ENCODE results near the gene ZNF597.
A peak's percentile ranks its signal among the peaks of the same experiment; 100 is the strongest.

ZNF597 gene, protein sequence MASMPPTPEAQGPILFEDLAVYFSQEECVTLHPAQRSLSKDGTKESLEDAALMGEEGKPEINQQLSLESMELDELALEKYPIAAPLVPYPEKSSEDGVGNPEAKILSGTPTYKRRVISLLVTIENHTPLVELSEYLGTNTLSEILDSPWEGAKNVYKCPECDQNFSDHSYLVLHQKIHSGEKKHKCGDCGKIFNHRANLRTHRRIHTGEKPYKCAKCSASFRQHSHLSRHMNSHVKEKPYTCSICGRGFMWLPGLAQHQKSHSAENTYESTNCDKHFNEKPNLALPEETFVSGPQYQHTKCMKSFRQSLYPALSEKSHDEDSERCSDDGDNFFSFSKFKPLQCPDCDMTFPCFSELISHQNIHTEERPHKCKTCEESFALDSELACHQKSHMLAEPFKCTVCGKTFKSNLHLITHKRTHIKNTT

DNA sequence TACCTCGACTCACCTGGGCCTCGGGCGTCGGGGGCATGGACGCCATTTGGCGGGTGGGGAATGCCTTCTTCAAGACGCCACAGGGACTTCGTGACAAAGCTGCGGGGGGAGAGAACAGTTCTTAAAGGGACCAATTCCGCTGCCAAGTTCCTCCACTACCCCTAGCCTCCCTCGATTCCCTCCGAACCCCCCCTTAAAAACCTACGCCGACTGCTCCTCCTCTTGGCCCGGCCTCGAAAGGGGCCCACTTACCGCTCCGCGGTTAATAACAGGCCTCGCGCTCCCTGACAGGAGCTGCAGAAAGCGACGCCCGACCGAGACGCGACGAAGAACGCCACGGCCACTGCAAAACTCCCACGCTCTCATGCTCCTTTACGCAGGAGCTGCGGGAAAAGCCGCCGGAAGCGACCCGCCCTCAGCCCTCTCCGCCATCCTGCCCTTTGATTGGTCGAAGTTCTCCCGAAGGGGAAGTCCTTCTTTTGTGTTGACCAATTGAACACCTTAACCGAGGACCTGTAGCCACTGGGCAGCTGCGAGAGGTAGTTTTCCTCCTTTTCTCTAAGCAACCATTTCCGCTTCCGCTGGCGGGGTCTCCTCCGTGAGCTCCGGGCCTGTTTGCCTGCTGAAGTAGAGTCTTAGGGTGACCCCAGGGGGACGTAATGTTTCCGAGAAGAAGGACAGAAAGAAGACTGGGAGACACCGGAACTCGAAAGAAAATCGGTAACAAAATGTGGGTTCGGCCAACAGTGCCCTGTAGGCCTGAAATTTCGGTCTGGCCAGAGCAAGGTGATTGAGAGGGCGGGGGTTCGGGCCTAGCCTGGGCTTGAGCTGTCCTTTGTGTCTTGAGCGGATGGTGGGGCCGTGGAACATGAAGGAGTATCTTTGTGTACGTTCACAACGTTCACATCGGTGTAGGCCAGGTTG lies at the start of gene ZNF597, which contains the start of gene NAA60:
ZNF597 (minus strand) TSS at position 397 of the 924 bp plus-strand sequence; CDS start at position 46, 351 bp downstream.
NAA60 (plus strand) TSS at position 573 of the 924 bp plus-strand sequence. CDS start 32,548 bp downstream, outside the sequence.
- H3K9me3 Mint-ChIP-seq = peaks cover 9% of the 10 kb centered on the region
- peaks cover 3% of the 10 kb centered on the region for H3K4me1 Mint-ChIP-seq
- ATAC-seq (ENCODE audit: low read depth) = peak; percentile 94
- H3K36me3 Mint-ChIP-seq = peaks cover 17% of the 10 kb centered on the region
- peak within 1 kb of the TSS; percentile 95 for H3K4me3 Mint-ChIP-seq
- no peaks in the 10 kb centered on the region for H3K27me3 Mint-ChIP-seq
- DNase-seq (ENCODE audit: low spot score in 2 of 2) = peak; percentile 39 to 57
- peak within 1 kb of the TSS; percentile 92 for H3K27ac Mint-ChIP-seq

DNA sequence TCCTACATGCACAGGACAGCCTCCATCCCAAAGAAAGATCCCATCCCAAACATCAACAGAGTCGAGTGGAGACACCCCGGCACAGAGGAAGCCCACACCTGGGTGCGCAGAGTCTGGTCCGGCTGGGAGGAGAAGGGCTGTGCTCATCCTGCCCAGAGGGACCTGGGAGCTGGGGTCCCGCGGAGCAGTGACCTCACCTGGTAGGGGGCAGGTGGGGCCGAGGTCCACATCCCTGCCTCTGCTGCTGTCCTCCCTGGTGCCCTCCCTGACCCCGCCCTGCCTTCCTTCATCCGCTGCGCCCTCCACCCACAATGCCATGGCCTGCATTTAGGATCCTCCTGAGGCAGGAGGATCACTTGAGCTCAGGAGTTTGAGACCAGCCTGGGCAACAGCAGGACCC lies 49.1 kb upstream of the ZNF597 start:
- ATAC-seq (ENCODE audit: low read depth) = no peak
- H3K27ac Mint-ChIP-seq = no peak overlapping the region

DNA sequence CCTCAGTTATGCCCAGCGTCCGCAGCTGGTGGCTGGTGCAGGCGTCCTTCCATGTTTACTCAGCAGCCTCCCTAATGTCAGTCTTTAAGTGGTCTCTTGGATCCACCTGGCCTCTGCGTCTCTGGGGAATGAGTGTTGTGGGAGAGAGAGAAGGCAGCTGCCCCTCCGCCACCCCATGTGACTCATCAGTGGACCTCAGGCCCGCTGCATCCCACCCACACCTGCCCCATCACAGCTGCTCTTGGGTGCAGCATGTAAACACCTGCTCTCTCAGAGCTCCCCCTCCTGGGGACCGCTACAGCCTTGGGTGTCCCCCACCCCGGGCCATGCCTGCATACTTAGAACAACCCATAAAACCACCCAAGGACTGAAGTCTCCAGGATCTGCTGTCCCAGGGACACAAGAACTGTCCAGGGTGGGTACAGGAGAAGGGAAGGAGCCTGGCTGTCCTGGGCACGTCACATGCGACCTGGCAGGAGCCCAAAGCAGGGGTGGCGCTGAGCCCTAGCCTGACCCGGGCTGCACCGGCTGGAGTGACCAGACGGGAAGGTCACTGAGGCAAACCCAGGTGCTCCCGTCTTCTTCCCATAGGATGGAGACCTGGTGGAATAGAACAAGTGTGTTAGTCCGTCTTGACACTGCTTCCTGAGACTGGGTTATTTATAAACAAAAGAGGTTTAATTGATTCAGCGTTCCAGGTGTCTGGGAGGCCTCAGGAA lies 47.8 kb upstream of the ZNF597 start:
- Mint-ChIP-seq H3K27ac (no peak overlapping the region), H3K36me3 (peaks cover 3% of the 10 kb centered on the region), H3K4me3 (no peak overlapping the region), H3K4me1 (no peaks in the 10 kb centered on the region), H3K27me3 (no peaks in the 10 kb centered on the region), H3K9me3 (no peaks in the 10 kb centered on the region)
- DNase-seq (ENCODE audit: low spot score in 2 of 2) (no peak), ATAC-seq (ENCODE audit: low read depth) (no peak)

More for the DNA sequence above, 49.1 kb upstream of the ZNF597 start:
- Mint-ChIP-seq H3K4me3 (no peak overlapping the region), H3K27me3 (no peaks in the 10 kb centered on the region), H3K36me3 (no peaks in the 10 kb centered on the region), H3K4me1 (no peaks in the 10 kb centered on the region), H3K9me3 (no peaks in the 10 kb centered on the region)
- DNase-seq (ENCODE audit: low spot score in 2 of 2) = no peak

DNA sequence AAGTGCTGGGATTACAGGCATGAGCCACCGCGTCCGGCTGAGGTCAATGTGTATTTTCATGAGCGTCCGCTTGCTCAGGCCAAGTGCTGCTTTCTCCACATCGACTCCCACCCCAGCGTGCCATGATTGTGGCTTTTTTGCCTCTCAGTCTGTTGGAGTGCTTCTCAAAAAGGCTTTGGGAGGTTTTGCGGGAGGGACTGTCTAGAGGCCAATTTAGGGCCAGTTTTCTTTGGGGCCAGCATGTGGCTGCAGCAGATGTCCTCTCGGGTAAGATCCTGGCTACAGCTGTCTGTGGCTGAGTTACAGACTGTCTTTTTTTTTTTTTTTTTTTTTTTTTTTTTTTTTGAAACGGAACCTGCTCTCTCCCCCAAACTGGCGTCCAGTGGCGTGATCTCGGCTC lies 45.5 kb upstream of the ZNF597 start:
- no peaks in the 10 kb centered on the region for H3K4me1 Mint-ChIP-seq
- no peak overlapping the region for H3K4me3 Mint-ChIP-seq
- H3K27ac Mint-ChIP-seq = no peak overlapping the region
- DNase-seq (ENCODE audit: low spot score in 2 of 2) (no peak), ATAC-seq (ENCODE audit: low read depth) (no peak)
- H3K36me3 Mint-ChIP-seq = peaks cover 15% of the 10 kb centered on the region
- no peaks in the 10 kb centered on the region for H3K27me3 Mint-ChIP-seq
- no peaks in the 10 kb centered on the region for H3K9me3 Mint-ChIP-seq

- ATAC-seq (ENCODE audit: low read depth) (no peak), DNase-seq (ENCODE audit: low spot score in 2 of 2) (no peak)
- Mint-ChIP-seq H3K27me3 (no peaks in the 10 kb centered on the region), H3K4me3 (no peak overlapping the region), H3K27ac (no peak overlapping the region), H3K36me3 (peaks cover 23% of the 10 kb centered on the region), H3K9me3 (no peaks in the 10 kb centered on the region), H3K4me1 (no peaks in the 10 kb centered on the region)
Measured at GRCh38 chr16:3487521-3488410, 44.5 kb upstream of the ZNF597 start.

DNA sequence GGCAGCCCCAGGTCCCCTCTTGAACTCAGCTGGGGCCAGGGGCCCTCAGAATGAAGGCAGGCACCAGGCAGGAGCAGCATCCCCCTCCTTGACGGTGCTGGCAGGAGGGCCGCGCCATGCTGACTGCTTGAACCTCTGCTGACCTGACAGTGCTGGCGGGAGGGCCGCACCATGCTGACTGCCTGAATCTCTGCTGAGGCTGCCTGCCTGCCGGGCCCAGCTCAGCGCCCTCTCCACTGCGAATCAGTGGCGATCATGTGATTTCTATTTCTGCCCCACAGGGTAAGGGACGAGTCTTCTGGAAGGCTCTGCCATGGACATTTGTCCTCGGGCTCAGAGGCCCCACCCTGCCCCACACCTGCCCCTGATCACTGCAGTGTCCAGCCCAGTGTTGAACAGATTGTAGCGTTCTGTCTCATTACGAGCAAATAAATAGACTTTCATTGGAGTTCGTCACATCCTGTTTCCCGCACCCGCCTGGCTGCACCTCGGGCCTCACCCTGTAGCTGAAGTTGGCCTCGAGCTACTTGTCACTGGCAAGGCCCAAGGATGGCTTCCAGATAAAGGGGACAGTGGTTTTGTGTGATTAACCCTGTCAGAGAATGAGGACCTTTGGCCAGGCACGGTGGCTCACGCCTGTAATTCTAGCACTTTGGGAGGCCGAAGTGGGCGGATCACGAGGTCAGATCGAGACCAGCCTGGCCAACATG lies 43.4 kb upstream of the ZNF597 start:
- no peaks in the 10 kb centered on the region for H3K27me3 Mint-ChIP-seq
- ATAC-seq (ENCODE audit: low read depth) = no peak
- no peaks in the 10 kb centered on the region for H3K4me1 Mint-ChIP-seq
- no peak for DNase-seq (ENCODE audit: low spot score in 2 of 2)
- no peak overlapping the region for H3K4me3 Mint-ChIP-seq
- H3K27ac Mint-ChIP-seq = no peak overlapping the region
- H3K9me3 Mint-ChIP-seq = no peaks in the 10 kb centered on the region
- H3K36me3 Mint-ChIP-seq = peaks cover 29% of the 10 kb centered on the region

- Mint-ChIP-seq H3K27ac (no peak overlapping the region), H3K36me3 (peaks cover 36% of the 10 kb centered on the region), H3K9me3 (no peaks in the 10 kb centered on the region), H3K4me1 (no peaks in the 10 kb centered on the region), H3K4me3 (no peak overlapping the region), H3K27me3 (no peaks in the 10 kb centered on the region)
- DNase-seq (ENCODE audit: low spot score in 2 of 2) (no peak), ATAC-seq (ENCODE audit: low read depth) (no peak)
Measured at GRCh38 chr16:3485821-3486505, 42.7 kb upstream of the ZNF597 start.

DNA sequence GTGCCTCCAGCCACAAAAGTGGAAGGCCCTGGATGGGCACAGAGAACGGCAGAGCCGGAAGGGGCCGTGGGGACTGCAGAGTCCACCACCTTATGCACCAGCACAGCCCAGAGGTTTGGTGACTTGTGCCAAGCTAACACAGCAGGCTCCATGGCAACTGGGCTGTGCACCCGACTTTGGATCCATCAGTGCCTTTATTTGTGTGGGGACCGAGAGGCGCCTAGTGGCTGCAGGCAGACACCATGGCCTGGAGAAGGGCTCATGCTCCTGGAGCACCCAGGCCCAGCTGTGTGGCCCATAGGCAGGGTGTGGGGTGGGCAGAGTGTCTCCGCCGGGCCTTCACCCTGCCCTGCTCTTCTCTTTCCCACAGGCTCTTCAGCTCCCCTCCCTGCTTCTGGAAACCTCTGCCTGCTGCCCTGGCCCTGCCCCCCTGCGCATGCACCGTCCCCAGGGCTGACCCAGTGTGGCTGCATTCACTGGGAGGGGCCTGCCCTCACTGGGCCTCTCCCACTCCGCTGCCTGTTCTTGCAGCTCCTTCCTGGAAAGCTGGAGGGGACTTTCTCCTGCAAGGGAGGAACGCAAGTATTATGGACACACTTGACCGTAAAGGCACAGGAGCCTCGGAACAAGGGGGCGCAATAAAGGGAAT lies 41.9 kb upstream of the ZNF597 start:
- DNase-seq (ENCODE audit: low spot score in 2 of 2) = no peak
- H3K4me1 Mint-ChIP-seq = no peaks in the 10 kb centered on the region
- H3K4me3 Mint-ChIP-seq = no peak overlapping the region
- H3K9me3 Mint-ChIP-seq = no peaks in the 10 kb centered on the region
- ATAC-seq (ENCODE audit: low read depth) = no peak
- H3K27me3 Mint-ChIP-seq = no peaks in the 10 kb centered on the region
- peaks cover 36% of the 10 kb centered on the region for H3K36me3 Mint-ChIP-seq
- H3K27ac Mint-ChIP-seq = no peak overlapping the region

GRCh38 chr16:3484318-3485096 lies 41.2 kb upstream of the ZNF597 start:
- no peak for ATAC-seq (ENCODE audit: low read depth)
- DNase-seq (ENCODE audit: low spot score in 2 of 2) = no peak
- no peaks in the 10 kb centered on the region for H3K4me1 Mint-ChIP-seq
- no peak overlapping the region for H3K4me3 Mint-ChIP-seq
- H3K9me3 Mint-ChIP-seq = no peaks in the 10 kb centered on the region
- no peaks in the 10 kb centered on the region for H3K27me3 Mint-ChIP-seq
- H3K27ac Mint-ChIP-seq = no peak overlapping the region
- peaks cover 38% of the 10 kb centered on the region for H3K36me3 Mint-ChIP-seq

DNA sequence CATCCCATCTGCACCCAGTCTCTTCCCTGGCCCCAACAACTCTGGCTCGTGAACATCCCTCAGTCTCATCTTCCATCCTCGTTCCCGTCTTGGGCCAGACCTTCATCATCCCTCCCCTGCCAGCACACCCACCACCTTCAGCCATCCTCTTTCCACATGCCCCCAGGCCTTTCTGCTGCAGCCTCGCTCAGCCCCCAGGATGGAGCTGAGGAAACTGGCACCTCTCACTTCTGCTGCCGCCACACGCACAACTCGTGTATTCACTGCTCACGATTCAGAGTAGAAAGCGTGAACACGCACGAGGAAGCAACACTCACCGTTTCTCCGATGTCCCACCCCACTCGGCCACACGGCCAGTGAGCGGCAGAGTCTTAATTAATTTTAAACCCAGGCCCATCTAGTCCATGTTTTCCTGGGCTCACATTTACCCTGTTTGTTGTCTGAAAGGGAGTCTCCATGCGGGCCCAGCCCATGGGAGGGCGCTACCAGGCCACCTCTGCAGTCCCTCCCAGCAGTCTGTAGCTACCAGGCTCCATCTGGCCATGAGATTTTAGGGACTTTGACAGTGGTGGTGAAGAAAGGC lies 39.4 kb upstream of the ZNF597 start:
- no peaks in the 10 kb centered on the region for H3K9me3 Mint-ChIP-seq
- H3K4me3 Mint-ChIP-seq = no peak overlapping the region
- peaks cover 42% of the 10 kb centered on the region for H3K36me3 Mint-ChIP-seq
- H3K4me1 Mint-ChIP-seq = no peaks in the 10 kb centered on the region
- no peak for ATAC-seq (ENCODE audit: low read depth)
- no peak overlapping the region for H3K27ac Mint-ChIP-seq
- H3K27me3 Mint-ChIP-seq = no peaks in the 10 kb centered on the region
- no peak for DNase-seq (ENCODE audit: low spot score in 2 of 2)
